ENCODE results near the gene TMEM272.
"Not testable (repeated sequence)": the region's sequence is repeated elsewhere in the genome, so short reads cannot be mapped to it uniquely, and the experiment has no call there.

TMEM272 gene

DNA sequence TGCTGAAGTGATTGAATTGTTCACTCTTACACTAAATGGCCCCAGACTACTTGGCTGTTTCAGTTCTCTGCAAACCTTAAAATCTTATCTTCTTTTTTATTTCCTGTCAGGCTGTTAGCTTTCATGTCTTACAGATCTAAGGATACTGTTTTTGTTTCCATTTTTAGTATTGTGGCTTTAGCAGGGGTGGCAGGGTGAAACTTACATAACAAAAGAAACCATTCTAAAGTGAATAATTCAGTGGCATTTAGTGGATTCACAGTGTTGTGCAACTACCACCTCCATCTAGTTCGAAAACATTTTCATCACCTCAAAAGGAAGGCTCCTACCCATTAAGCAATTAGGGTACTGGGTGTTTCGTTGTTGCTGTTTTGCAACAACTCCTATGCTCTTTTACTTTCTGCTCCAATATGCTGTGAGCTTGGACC is 19.8 kb downstream of the TMEM272 start:
- Histone ChIP-seq H3K4me3 (no peak overlapping the region), H3K36me3 (ENCODE audit: insufficient read depth, low read length) (no peaks in the 10 kb centered on the region), H3K27ac (no peak overlapping the region), H3K9me3 (ENCODE audit: low read depth, low read length) (no peaks in the 10 kb centered on the region), H3K9ac (ENCODE audit: insufficient read length) (no peak overlapping the region)
- TF ChIP-seq POLR2AphosphoS5 (IDR thresholded peaks at IDR 0.05; ENCODE audit: borderline replicate concordance, low read depth, low read length) (no peak), FOXP2 (optimal IDR thresholded peaks at IDR 0.05; ENCODE audit: control extremely low read depth, extremely low read length, insufficient read depth) (no peak), EZH2 (IDR thresholded peaks at IDR 0.05) (no peak)
- DNase-seq (ENCODE audit: low read depth, low spot score): no peak

DNA sequence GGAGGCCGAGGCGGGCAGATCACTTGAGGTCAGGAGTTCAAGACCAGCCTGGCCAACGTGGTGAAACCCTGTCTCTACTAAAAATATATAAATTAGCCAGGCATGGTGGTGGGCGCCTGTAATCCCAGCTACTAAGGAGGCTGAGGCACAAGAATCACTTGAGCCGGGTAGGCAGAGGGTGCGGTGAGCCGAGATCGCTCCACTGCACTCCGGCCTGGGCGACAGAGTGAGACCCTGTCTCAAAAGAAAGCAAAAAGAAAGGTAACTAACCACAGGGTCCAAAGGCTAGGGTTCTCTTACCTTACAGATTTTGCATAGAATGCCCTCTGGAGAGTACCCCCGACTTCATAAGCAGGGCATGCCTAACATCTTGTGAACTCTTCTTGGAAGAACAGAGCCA is 20.3 kb downstream of the TMEM272 start:
- DNase-seq (ENCODE audit: low read depth, low spot score); H3K9me3 ChIP-seq (ENCODE audit: low read depth, low read length); H3K36me3 ChIP-seq (ENCODE audit: insufficient read depth, low read length); H3K27ac ChIP-seq; H3K4me3 ChIP-seq; H3K9ac ChIP-seq (ENCODE audit: insufficient read length): not testable (repeated sequence)

DNA sequence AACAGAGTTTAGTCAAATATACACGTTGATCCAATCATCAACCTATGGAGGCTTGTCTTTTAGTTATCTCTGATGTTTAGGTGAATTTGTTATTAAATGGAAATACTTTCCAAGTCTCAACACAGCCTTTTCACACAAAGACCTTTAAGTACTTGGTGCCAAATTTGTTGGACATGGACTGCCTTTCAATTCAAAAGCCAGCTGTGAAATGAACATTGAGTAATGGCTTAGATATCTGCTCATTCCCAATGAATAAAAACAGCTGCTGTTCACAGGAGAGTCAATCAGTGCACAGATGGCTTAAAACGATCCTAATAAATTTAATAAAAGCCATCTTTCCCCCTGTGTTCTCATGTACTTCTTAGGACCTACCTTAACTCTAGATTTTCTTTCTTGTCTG is 21.1 kb downstream of the TMEM272 start:
- Histone ChIP-seq H3K9ac (ENCODE audit: insufficient read length) (no peak overlapping the region), H3K36me3 (ENCODE audit: insufficient read depth, low read length) (no peaks in the 10 kb centered on the region), H3K4me3 (no peak overlapping the region), H3K27ac (no peak overlapping the region), H3K9me3 (ENCODE audit: low read depth, low read length) (no peaks in the 10 kb centered on the region)
- no peak for DNase-seq (ENCODE audit: low read depth, low spot score)
- TF ChIP-seq POLR2AphosphoS5 (IDR thresholded peaks at IDR 0.05; ENCODE audit: borderline replicate concordance, low read depth, low read length): no peak
- TF ChIP-seq EZH2 (IDR thresholded peaks at IDR 0.05): no peak

DNA sequence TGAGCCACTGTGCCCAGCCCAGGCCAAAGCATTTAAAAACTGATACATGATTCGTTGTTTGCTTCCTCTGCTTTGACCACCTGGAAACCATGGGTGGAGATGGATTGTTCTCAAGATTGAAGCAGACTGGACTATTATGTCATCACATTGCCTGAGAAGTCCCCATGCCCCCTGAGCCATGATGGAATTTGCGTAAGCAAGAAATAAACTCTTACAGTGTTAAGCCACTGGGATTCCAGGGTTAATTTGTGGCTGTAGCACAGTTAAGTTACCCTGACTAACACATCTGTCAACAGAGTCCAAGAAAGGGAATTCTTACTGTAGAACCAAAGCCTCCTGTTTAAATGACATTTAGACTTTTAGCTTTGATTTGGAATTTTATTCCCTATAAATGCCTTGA is 21.6 kb downstream of the TMEM272 start:
- TF ChIP-seq POLR2AphosphoS5 (IDR thresholded peaks at IDR 0.05; ENCODE audit: borderline replicate concordance, low read depth, low read length) (no peak), FOXP2 (optimal IDR thresholded peaks at IDR 0.05; ENCODE audit: control extremely low read depth, extremely low read length, insufficient read depth) (no peak), EZH2 (IDR thresholded peaks at IDR 0.05) (no peak)
- H3K9me3 ChIP-seq (ENCODE audit: low read depth, low read length): no peaks in the 10 kb centered on the region
- H3K9ac ChIP-seq (ENCODE audit: insufficient read length): no peak overlapping the region
- H3K4me3 ChIP-seq: no peak overlapping the region
- DNase-seq (ENCODE audit: low read depth, low spot score): no peak
- H3K36me3 ChIP-seq (ENCODE audit: insufficient read depth, low read length): no peaks in the 10 kb centered on the region
- no peak overlapping the region for H3K27ac ChIP-seq

DNA sequence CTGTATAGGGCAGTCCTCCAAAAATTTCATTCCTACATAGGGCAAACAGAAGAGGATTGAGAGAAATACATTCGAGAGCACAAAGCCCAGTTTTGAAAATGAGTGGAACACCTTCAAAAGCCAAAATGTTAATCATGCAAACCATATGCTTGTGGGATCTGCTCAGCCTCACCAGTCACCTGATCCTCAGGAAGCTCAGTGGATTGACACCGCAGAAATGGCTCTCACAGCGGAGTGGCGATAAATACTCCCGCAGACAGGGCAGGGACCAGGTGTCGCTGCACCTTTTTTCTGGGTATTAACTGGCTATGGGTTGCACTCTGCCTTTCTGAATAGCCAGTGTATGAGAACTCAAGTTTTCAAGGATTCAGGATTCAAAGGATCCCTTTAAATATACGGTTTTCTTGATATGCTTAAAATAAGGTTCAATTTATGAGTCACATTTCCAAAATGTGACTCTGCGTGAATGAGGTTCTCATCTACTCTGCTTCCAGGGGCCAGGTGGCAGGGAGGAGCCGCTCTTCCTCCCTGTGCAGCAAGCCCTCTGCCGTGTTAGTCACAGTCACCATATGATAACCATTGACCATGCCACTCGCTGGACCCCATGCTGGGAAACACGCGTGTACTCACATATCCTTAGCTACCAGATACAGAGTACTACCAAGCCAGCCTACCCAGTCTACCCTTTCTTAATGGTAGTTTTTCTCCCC is 22.7 kb downstream of the TMEM272 start:
- Histone ChIP-seq H3K27ac (no peak overlapping the region), H3K9me3 (ENCODE audit: low read depth, low read length) (no peaks in the 10 kb centered on the region), H3K36me3 (ENCODE audit: insufficient read depth, low read length) (no peaks in the 10 kb centered on the region), H3K4me3 (no peak overlapping the region), H3K9ac (ENCODE audit: insufficient read length) (no peak overlapping the region)
- TF ChIP-seq POLR2AphosphoS5 (IDR thresholded peaks at IDR 0.05; ENCODE audit: borderline replicate concordance, low read depth, low read length) (no peak), FOXP2 (optimal IDR thresholded peaks at IDR 0.05; ENCODE audit: control extremely low read depth, extremely low read length, insufficient read depth) (no peak), EZH2 (IDR thresholded peaks at IDR 0.05) (no peak)
- no peak for DNase-seq (ENCODE audit: low read depth, low spot score)

DNA sequence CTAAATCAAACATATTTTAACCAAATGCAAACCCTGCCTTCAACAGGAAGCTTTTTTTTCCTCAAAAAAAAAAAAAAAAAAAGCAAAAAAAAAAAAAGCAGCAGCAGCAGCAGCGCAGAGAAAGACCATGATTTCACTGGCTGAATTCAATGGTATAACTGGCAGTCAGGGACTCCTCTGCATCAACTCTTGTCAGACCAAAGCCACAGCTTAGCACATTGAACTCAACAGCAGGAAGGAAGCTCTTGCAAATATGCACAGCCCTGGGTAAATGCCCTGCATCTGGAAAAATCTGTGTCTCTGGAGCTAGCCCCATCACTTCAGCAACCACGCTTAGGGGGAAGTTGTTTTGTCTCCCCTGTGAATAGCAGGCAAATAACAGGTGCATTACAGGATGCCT is 23.4 kb downstream of the TMEM272 start:
- H3K9ac ChIP-seq (ENCODE audit: insufficient read length): no peak overlapping the region
- no peak overlapping the region for H3K4me3 ChIP-seq
- TF ChIP-seq FOXP2 (optimal IDR thresholded peaks at IDR 0.05; ENCODE audit: control extremely low read depth, extremely low read length, insufficient read depth) (no peak), EZH2 (IDR thresholded peaks at IDR 0.05) (no peak)
- no peak for DNase-seq (ENCODE audit: low read depth, low spot score)
- no peak overlapping the region for H3K27ac ChIP-seq
- no peaks in the 10 kb centered on the region for H3K36me3 ChIP-seq (ENCODE audit: insufficient read depth, low read length)
- no peaks in the 10 kb centered on the region for H3K9me3 ChIP-seq (ENCODE audit: low read depth, low read length)

DNA sequence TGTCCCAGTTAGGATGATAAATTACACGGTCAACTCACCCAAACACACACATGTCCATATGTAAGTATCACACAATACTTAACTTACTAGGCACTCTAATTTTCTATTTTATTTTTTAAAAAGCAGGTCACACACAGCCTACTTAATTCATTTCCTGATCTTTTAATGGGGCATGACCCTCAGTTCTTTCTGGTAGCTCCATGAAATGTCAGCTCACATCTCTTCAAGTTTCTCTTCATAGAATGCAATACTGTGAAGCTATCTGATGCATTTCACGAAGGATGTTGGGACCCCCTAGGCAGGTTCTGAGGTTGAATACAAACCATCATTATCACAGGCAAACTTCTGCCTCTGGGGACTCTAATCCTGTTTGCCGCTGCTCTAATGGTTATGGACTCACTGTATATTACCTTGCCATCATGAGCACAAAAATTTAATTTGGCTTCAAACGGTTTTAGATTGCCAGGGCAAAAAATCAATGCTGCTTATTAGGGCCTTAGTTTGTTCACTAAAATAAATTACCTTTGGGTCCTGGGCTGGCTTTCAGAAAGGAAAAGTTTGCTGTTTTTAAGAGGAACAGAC is 24.9 kb downstream of the TMEM272 start:
- Histone ChIP-seq H3K27ac (no peak overlapping the region), H3K9me3 (ENCODE audit: low read depth, low read length) (no peaks in the 10 kb centered on the region), H3K4me3 (no peak overlapping the region), H3K9ac (ENCODE audit: insufficient read length) (no peak overlapping the region), H3K36me3 (ENCODE audit: insufficient read depth, low read length) (no peaks in the 10 kb centered on the region)
- DNase-seq (ENCODE audit: low read depth, low spot score): no peak
- TF ChIP-seq POLR2AphosphoS5 (IDR thresholded peaks at IDR 0.05; ENCODE audit: borderline replicate concordance, low read depth, low read length) (no peak), EZH2 (IDR thresholded peaks at IDR 0.05) (no peak), FOXP2 (optimal IDR thresholded peaks at IDR 0.05; ENCODE audit: control extremely low read depth, extremely low read length, insufficient read depth) (no peak)

DNA sequence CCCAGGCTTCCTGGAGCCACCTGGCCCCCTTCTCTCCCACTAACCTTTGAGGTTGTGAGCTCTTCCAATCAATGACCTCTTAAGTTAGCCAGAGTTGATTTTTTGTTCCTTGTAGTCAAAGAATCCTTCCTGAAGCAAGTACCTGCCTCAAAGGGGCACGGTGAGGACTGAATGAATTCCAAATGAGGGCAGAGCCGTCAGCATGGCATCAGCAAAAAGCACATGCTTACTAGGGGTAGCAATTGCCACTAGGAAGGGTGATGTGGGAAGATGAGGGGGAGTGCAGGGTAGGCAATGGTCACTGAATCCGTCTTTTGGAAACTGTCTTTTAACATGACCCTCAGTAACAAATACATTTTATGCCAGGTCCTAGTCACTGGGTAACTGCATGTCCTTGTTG is 25.4 kb downstream of the TMEM272 start:
- H3K4me3 ChIP-seq: no peak overlapping the region

More for the DNA sequence above, 25.4 kb downstream of the TMEM272 start:
- no peaks in the 10 kb centered on the region for H3K9me3 ChIP-seq (ENCODE audit: low read depth, low read length)
- no peak overlapping the region for H3K9ac ChIP-seq (ENCODE audit: insufficient read length)
- no peak for DNase-seq (ENCODE audit: low read depth, low spot score)
- H3K36me3 ChIP-seq (ENCODE audit: insufficient read depth, low read length): no peaks in the 10 kb centered on the region
- TF ChIP-seq POLR2AphosphoS5 (IDR thresholded peaks at IDR 0.05; ENCODE audit: borderline replicate concordance, low read depth, low read length): no peak
- no peak for TF ChIP-seq EZH2 (IDR thresholded peaks at IDR 0.05)
- TF ChIP-seq FOXP2 (optimal IDR thresholded peaks at IDR 0.05; ENCODE audit: control extremely low read depth, extremely low read length, insufficient read depth): no peak
- no peak overlapping the region for H3K27ac ChIP-seq

Data from SK-N-MC (cell line).